ENCODE measurements around the gene ZNF177. TPM values are rescaled to one million over a fixed set of nuclear protein-coding genes. Genes with fewer than 3 reads are reported as not detected.
"Not testable (repeated sequence)": the region's sequence is repeated elsewhere in the genome, so short reads cannot be mapped to it uniquely, and the experiment has no call there.

The ZNF177 gene
- polyA plus RNA-seq (2012; ENCODE audit: missing spikeins), result 0.66 TPM

- DNase-seq (ENCODE audit: insufficient read length), result no peak
- TF ChIP-seq POLR2A (IDR thresholded peaks at IDR 0.05; ENCODE audit: low read depth, low read length), result no peak
- TF ChIP-seq POLR2AphosphoS5 (IDR thresholded peaks at IDR 0.05; ENCODE audit: low read depth, low read length), result no peak
- no peak for TF ChIP-seq TAF1 (IDR thresholded peaks at IDR 0.05; ENCODE audit: borderline replicate concordance, low read depth, low read length)
- no peak for FAIRE-seq
These were observed at the start of gene ZNF177 for GRCh38 chr19:9362905-9363304. TSS of gene ZNF177 (plus strand) at chr19:9363013. CDS start at chr19:9378312, 15,299 bp downstream.

- TF ChIP-seq TAF1 (IDR thresholded peaks at IDR 0.05; ENCODE audit: borderline replicate concordance, low read depth, low read length) (no peak), POLR2AphosphoS5 (IDR thresholded peaks at IDR 0.05; ENCODE audit: low read depth, low read length) (no peak)
- FAIRE-seq (no peak), DNase-seq (ENCODE audit: insufficient read length) (no peak)
These were observed 49.1 kb upstream of the ZNF177 start for GRCh38 chr19:9313756-9314155.

GRCh38 chr19:9321338-9321737 lies 41.5 kb upstream of the ZNF177 start:
- DNase-seq (ENCODE audit: insufficient read length) (no peak), FAIRE-seq (no peak)
- TF ChIP-seq TAF1 (IDR thresholded peaks at IDR 0.05; ENCODE audit: borderline replicate concordance, low read depth, low read length) (no peak), POLR2A (IDR thresholded peaks at IDR 0.05; ENCODE audit: low read depth, low read length) (no peak), POLR2AphosphoS5 (IDR thresholded peaks at IDR 0.05; ENCODE audit: low read depth, low read length) (no peak)

- DNase-seq (ENCODE audit: insufficient read length); FAIRE-seq: not testable (repeated sequence)
These were observed 41.1 kb upstream of the ZNF177 start for GRCh38 chr19:9321756-9322155.

GRCh38 chr19:9322201-9322600 lies 40.6 kb upstream of the ZNF177 start:
- not testable (repeated sequence) for FAIRE-seq

GRCh38 chr19:9323557-9323918 lies 39.3 kb upstream of the ZNF177 start:
- DNase-seq (ENCODE audit: insufficient read length) (no peak), FAIRE-seq (no peak)
- TF ChIP-seq POLR2A (IDR thresholded peaks at IDR 0.05; ENCODE audit: low read depth, low read length), result no peak
- TF ChIP-seq TAF1 (IDR thresholded peaks at IDR 0.05; ENCODE audit: borderline replicate concordance, low read depth, low read length), result no peak
- TF ChIP-seq POLR2AphosphoS5 (IDR thresholded peaks at IDR 0.05; ENCODE audit: low read depth, low read length), result no peak

More at GRCh38 chr19:9322201-9322600, 40.6 kb upstream of the ZNF177 start:
- not testable (repeated sequence) for DNase-seq (ENCODE audit: insufficient read length)

- TF ChIP-seq POLR2AphosphoS5 (IDR thresholded peaks at IDR 0.05; ENCODE audit: low read depth, low read length) (0 out of 2 replicates have a peak, but pooled peaks have one; percentile 42), TAF1 (IDR thresholded peaks at IDR 0.05; ENCODE audit: borderline replicate concordance, low read depth, low read length) (no peak), POLR2A (IDR thresholded peaks at IDR 0.05; ENCODE audit: low read depth, low read length) (peak; percentile 73; the same call in 1 of the 2 replicates)
- FAIRE-seq (peak; percentile 88), DNase-seq (ENCODE audit: insufficient read length) (peak; percentile 64)
These were observed 38.8 kb upstream of the ZNF177 start, which contains the start of gene ZNF559 for GRCh38 chr19:9323919-9324583. TSS of gene ZNF559 (plus strand) at chr19:9324179. CDS start at chr19:9338550, 14,371 bp downstream.

- DNase-seq (ENCODE audit: insufficient read length) (no peak), FAIRE-seq (no peak)
- TF ChIP-seq POLR2A (IDR thresholded peaks at IDR 0.05; ENCODE audit: low read depth, low read length) (no peak), POLR2AphosphoS5 (IDR thresholded peaks at IDR 0.05; ENCODE audit: low read depth, low read length) (no peak), TAF1 (IDR thresholded peaks at IDR 0.05; ENCODE audit: borderline replicate concordance, low read depth, low read length) (no peak)
These were observed 38.2 kb upstream of the ZNF177 start for GRCh38 chr19:9324584-9324962.

GRCh38 chr19:9329999-9330398 lies 32.8 kb upstream of the ZNF177 start:
- DNase-seq (ENCODE audit: insufficient read length) (no peak), FAIRE-seq (no peak)
- TF ChIP-seq TAF1 (IDR thresholded peaks at IDR 0.05; ENCODE audit: borderline replicate concordance, low read depth, low read length), result no peak
- no peak for TF ChIP-seq POLR2A (IDR thresholded peaks at IDR 0.05; ENCODE audit: low read depth, low read length)
- no peak for TF ChIP-seq POLR2AphosphoS5 (IDR thresholded peaks at IDR 0.05; ENCODE audit: low read depth, low read length)

GRCh38 chr19:9342610-9343304 lies 20.1 kb upstream of the ZNF177 start:
- no peak for TF ChIP-seq POLR2AphosphoS5 (IDR thresholded peaks at IDR 0.05; ENCODE audit: low read depth, low read length)
- no peak for TF ChIP-seq POLR2A (IDR thresholded peaks at IDR 0.05; ENCODE audit: low read depth, low read length)
- TF ChIP-seq TAF1 (IDR thresholded peaks at IDR 0.05; ENCODE audit: borderline replicate concordance, low read depth, low read length), result no peak
- DNase-seq (ENCODE audit: insufficient read length), result no peak
- FAIRE-seq, result no peak

- DNase-seq (ENCODE audit: insufficient read length), result no peak
- no peak for FAIRE-seq
- no peak for TF ChIP-seq TAF1 (IDR thresholded peaks at IDR 0.05; ENCODE audit: borderline replicate concordance, low read depth, low read length)
- no peak for TF ChIP-seq POLR2AphosphoS5 (IDR thresholded peaks at IDR 0.05; ENCODE audit: low read depth, low read length)
These were observed 17.8 kb upstream of the ZNF177 start for GRCh38 chr19:9345005-9345404.

- no peak for FAIRE-seq
- no peak for DNase-seq (ENCODE audit: insufficient read length)
- TF ChIP-seq TAF1 (IDR thresholded peaks at IDR 0.05; ENCODE audit: borderline replicate concordance, low read depth, low read length), result no peak
- no peak for TF ChIP-seq POLR2AphosphoS5 (IDR thresholded peaks at IDR 0.05; ENCODE audit: low read depth, low read length)
- no peak for TF ChIP-seq POLR2A (IDR thresholded peaks at IDR 0.05; ENCODE audit: low read depth, low read length)
These were observed 14.6 kb upstream of the ZNF177 start for GRCh38 chr19:9348253-9348652.
